ENCODE data around the gene MNS1.
A peak's percentile ranks its signal among the peaks of the same experiment; 100 is the strongest.

DNA sequence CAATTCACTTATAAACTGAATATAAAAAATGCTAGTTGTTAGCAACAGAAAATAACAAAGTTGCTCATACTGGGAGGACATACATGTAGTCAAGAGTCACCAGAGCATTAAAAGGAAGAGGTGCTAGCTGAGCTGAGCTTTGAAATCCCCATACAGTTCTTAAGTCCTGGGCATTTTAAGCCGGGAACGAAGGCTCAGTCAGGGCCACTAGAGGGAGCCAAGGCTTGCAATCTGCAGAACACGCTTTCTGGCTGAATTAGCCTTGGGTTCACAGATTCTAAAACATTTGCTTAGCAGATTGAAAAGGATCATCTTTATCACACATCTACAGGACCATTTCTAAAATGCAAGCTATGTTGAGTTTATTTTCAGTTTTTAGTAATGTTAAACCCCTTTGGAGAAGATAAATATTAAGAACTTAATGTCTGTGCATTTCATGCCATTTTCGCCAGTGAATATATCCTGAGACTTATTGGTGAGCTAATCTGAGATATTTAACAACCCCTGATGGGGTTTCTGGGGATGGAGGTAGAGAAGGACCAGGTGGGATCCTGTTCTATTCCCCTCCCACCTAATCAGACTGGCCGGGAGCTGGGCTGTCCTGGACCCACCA lies 26.3 kb upstream of the MNS1 start:
- TF ChIP-seq, protein P1, sequence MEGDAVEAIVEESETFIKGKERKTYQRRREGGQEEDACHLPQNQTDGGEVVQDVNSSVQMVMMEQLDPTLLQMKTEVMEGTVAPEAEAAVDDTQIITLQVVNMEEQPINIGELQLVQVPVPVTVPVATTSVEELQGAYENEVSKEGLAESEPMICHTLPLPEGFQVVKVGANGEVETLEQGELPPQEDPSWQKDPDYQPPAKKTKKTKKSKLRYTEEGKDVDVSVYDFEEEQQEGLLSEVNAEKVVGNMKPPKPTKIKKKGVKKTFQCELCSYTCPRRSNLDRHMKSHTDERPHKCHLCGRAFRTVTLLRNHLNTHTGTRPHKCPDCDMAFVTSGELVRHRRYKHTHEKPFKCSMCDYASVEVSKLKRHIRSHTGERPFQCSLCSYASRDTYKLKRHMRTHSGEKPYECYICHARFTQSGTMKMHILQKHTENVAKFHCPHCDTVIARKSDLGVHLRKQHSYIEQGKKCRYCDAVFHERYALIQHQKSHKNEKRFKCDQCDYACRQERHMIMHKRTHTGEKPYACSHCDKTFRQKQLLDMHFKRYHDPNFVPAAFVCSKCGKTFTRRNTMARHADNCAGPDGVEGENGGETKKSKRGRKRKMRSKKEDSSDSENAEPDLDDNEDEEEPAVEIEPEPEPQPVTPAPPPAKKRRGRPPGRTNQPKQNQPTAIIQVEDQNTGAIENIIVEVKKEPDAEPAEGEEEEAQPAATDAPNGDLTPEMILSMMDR (IDR thresholded peaks at IDR 0.05), result peak; percentile 62 to 83 (median 76)
- TF ChIP-seq EP300 (IDR thresholded peaks at IDR 0.05), result no peak
- no peak for TF ChIP-seq POLR2AphosphoS5 (IDR thresholded peaks at IDR 0.05)
- no peak for TF ChIP-seq POLR2A (IDR thresholded peaks at IDR 0.05)

All from gastroesophageal sphincter (tissue), 3 donors.